ENCODE measurements around the gene LPAR1. TPM values are rescaled to one million over a fixed set of nuclear protein-coding genes. Genes with fewer than 3 reads are reported as not detected.

Gene LPAR1
- total and polyA plus RNA-seq, 2 donors (not counting 1 experiment from before 2014, with no cell fraction given), result 0.06 TPM; not detected in 1

GRCh38 chr9:111068383-111068730 is 30.1 kb upstream of the LPAR1 start:
- Mint-ChIP-seq H3K4me1 (no peaks in the 10 kb centered on the region), H3K9me3 (ENCODE audit: insufficient read depth) (no peaks in the 10 kb centered on the region), H3K4me3 (no peak overlapping the region), H3K27ac (no peak overlapping the region), H3K27me3 (no peaks in the 10 kb centered on the region)
- POLR2A ChIA-PET, result no interaction called here
- DNase-seq (no peak), ATAC-seq (ENCODE audit: low read depth) (no peak)
- H3K4me3 ChIP-seq (ENCODE audit: control extremely low read depth in 1 of 5, extremely low read depth in 1 of 5, insufficient read depth in 1 of 5, low read depth in 2 of 5, low read length in 4 of 5), result no peak overlapping the region
- no peaks in the 10 kb centered on the region for H3K36me3 ChIP-seq (replicated peaks in 1 of 2; ENCODE audit: control extremely low read depth in 1 of 2, control insufficient read depth in 1 of 2, extremely low read depth in 1 of 2, insufficient read depth in 2 of 2, low read length in 1 of 2)
- H3K79me2 ChIP-seq (ENCODE audit: control insufficient read depth, insufficient read depth, low read length), result no peaks in the 10 kb centered on the region
- H3K4me1 ChIP-seq (ENCODE audit: control insufficient read depth in 2 of 2, insufficient read depth in 2 of 2, low read length in 2 of 2), result no peaks in the 10 kb centered on the region
- H2AFZ ChIP-seq (ENCODE audit: insufficient read depth, low read depth, low read length, poor library complexity, severe bottlenecking), result no peak overlapping the region
- H3K9ac ChIP-seq (ENCODE audit: low read length), result no peak overlapping the region
- H3K4me2 ChIP-seq (replicated peaks; ENCODE audit: low read depth, low read length, poor library complexity, severe bottlenecking), result no peak overlapping the region
- CTCF ChIA-PET, result no interaction called here
- intact Hi-C loops (cut with micrococcal nuclease), result no loop called here
- H3K27ac ChIP-seq (ENCODE audit: low read length in 2 of 2), result no peak overlapping the region
- H3K27me3 ChIP-seq (replicated peaks in 1 of 4; ENCODE audit: control extremely low read depth in 1 of 4, control insufficient read depth in 3 of 4, insufficient read depth in 4 of 4, low read length in 3 of 4), result no peaks in the 10 kb centered on the region
- no peaks in the 10 kb centered on the region for H3K9me3 ChIP-seq (ENCODE audit: control extremely low read depth in 1 of 3, control insufficient read depth in 2 of 3, insufficient read depth in 1 of 3, low read length in 2 of 3)
- no peaks in the 10 kb centered on the region for H4K20me1 ChIP-seq (ENCODE audit: control insufficient read depth, insufficient read depth, low read length, poor library complexity, severe bottlenecking)
- 100% methylated on average over 1 of the region's 8 CpGs for WGBS (ENCODE audit: insufficient coverage)
- TF ChIP-seq CTCF (IDR thresholded peaks at IDR 0.05), result no peak

DNA sequence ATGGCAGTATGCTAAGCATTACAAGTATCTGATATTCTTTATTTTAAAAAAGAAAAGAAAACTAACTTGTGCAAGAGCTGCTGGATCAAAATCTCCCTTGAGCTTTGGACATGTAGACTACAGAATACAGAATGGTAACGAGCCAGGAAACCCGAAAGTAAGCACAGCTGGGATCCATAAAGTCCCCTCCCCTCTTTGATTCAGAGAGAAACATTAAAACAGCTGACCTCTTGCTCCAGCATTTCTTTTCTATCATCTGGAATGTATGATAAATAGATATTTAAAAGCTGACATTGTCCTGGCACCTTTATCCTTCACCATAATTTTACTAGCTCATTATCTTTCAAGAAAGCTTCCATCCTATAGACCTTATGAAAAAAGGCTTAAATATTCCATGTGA is 28.2 kb upstream of the LPAR1 start:
- no peaks in the 10 kb centered on the region for H3K79me2 ChIP-seq (ENCODE audit: control insufficient read depth, insufficient read depth, low read length)
- no peaks in the 10 kb centered on the region for H3K4me1 ChIP-seq (ENCODE audit: control insufficient read depth in 2 of 2, insufficient read depth in 2 of 2, low read length in 2 of 2)
- no peak overlapping the region for H3K4me2 ChIP-seq (replicated peaks; ENCODE audit: low read depth, low read length, poor library complexity, severe bottlenecking)
- no peak overlapping the region for H3K4me3 ChIP-seq (ENCODE audit: control extremely low read depth in 1 of 5, extremely low read depth in 1 of 5, insufficient read depth in 1 of 5, low read depth in 2 of 5, low read length in 4 of 5)
- no peaks in the 10 kb centered on the region for H3K27me3 ChIP-seq (replicated peaks in 1 of 4; ENCODE audit: control extremely low read depth in 1 of 4, control insufficient read depth in 3 of 4, insufficient read depth in 4 of 4, low read length in 3 of 4)
- H4K20me1 ChIP-seq (ENCODE audit: control insufficient read depth, insufficient read depth, low read length, poor library complexity, severe bottlenecking), result no peaks in the 10 kb centered on the region
- Mint-ChIP-seq H3K4me1 (no peaks in the 10 kb centered on the region), H3K27me3 (peaks cover 3% of the 10 kb centered on the region), H3K4me3 (no peak overlapping the region), H3K9me3 (ENCODE audit: insufficient read depth) (no peaks in the 10 kb centered on the region), H3K27ac (no peak overlapping the region)
- ATAC-seq (ENCODE audit: low read depth) (no peak), DNase-seq (no peak)
- H2AFZ ChIP-seq (ENCODE audit: insufficient read depth, low read depth, low read length, poor library complexity, severe bottlenecking), result no peak overlapping the region
- WGBS (ENCODE audit: insufficient coverage), result no CpG with 5 or more reads among the region's 2 CpGs
- no peaks in the 10 kb centered on the region for H3K36me3 ChIP-seq (replicated peaks in 1 of 2; ENCODE audit: control extremely low read depth in 1 of 2, control insufficient read depth in 1 of 2, extremely low read depth in 1 of 2, insufficient read depth in 2 of 2, low read length in 1 of 2)
- TF ChIP-seq EZH2 (IDR thresholded peaks at IDR 0.05; ENCODE audit: borderline replicate concordance, insufficient read depth, low read depth, low read length, poor library complexity, severe bottlenecking), result no peak
- no peak for TF ChIP-seq CTCF (IDR thresholded peaks at IDR 0.05)
- no peak overlapping the region for H3K9ac ChIP-seq (ENCODE audit: low read length)
- no peak overlapping the region for H3K27ac ChIP-seq (ENCODE audit: low read length in 2 of 2)
- H3K9me3 ChIP-seq (ENCODE audit: control extremely low read depth in 1 of 3, control insufficient read depth in 2 of 3, insufficient read depth in 1 of 3, low read length in 2 of 3), result no peaks in the 10 kb centered on the region
- POLR2A ChIA-PET, result no interaction called here
- intact Hi-C loops (cut with micrococcal nuclease), result no loop called here
- CTCF ChIA-PET, result no interaction called here

All from B cell (primary cell).